HG03039 (cell line): ENCODE measurements around the gene CHRFAM7A.
"Not testable (repeated sequence)": the region's sequence is repeated elsewhere in the genome, so short reads cannot be mapped to it uniquely, and the experiment has no call there.

Source experiments
- ATAC-seq: cut with Tn5 transposase; IDR thresholded peaks from one replicate; pipeline ENCODE4 v1.9.1; 2021; ENCODE audit warnings: mild to moderate bottlenecking, moderate library complexity; ENCODE audit not compliant: unreplicated experiment

CHRFAM7A gene

GRCh38 chr15:30392766-30393663 is at the start of gene CHRFAM7A:
Gene CHRFAM7A (minus strand): TSS chr15:30393540. CDS start chr15:30383351, 10,189 bp downstream.
- ATAC-seq: not testable (repeated sequence)

GRCh38 chr15:30438348-30438747 is 45.0 kb upstream of the CHRFAM7A start:
- not testable (repeated sequence) for ATAC-seq

- ATAC-seq: not testable (repeated sequence)
Observed at GRCh38 chr15:30435878-30436277, 42.5 kb upstream of the CHRFAM7A start.

- ATAC-seq: not testable (repeated sequence)
Observed at GRCh38 chr15:30420723-30421122, 27.4 kb upstream of the CHRFAM7A start.

GRCh38 chr15:30414160-30414559 is 20.8 kb upstream of the CHRFAM7A start, which contains the start of gene GOLGA8R:
Gene GOLGA8R (minus strand): TSS chr15:30414260. CDS start chr15:30414162, 98 bp downstream.
- ATAC-seq: not testable (repeated sequence)

- ATAC-seq: not testable (repeated sequence)
Observed at GRCh38 chr15:30407636-30408035, 14.3 kb upstream of the CHRFAM7A start.

GRCh38 chr15:30398988-30399387 is 5.6 kb upstream of the CHRFAM7A start:
- ATAC-seq: not testable (repeated sequence)

GRCh38 chr15:30393664-30393991 is 288 bp upstream of the CHRFAM7A start:
- not testable (repeated sequence) for ATAC-seq

GRCh38 chr15:30386318-30386887 is 6.9 kb downstream of the CHRFAM7A start:
- not testable (repeated sequence) for ATAC-seq

GRCh38 chr15:30377082-30377413 is 16.3 kb downstream of the CHRFAM7A start:
- ATAC-seq: not testable (repeated sequence)

- not testable (repeated sequence) for ATAC-seq
Observed at GRCh38 chr15:30376375-30377081, 16.8 kb downstream of the CHRFAM7A start.

GRCh38 chr15:30375872-30376271 is 17.5 kb downstream of the CHRFAM7A start:
- ATAC-seq: not testable (repeated sequence)

GRCh38 chr15:30374862-30375261 is 18.5 kb downstream of the CHRFAM7A start:
- not testable (repeated sequence) for ATAC-seq

- not testable (repeated sequence) for ATAC-seq
Observed at GRCh38 chr15:30368271-30368670, 25.1 kb downstream of the CHRFAM7A start.

- not testable (repeated sequence) for ATAC-seq
Observed at GRCh38 chr15:30367246-30367645, 26.1 kb downstream of the CHRFAM7A start.

GRCh38 chr15:30361404-30361803 is 31.9 kb downstream of the CHRFAM7A start:
- ATAC-seq: not testable (repeated sequence)

GRCh38 chr15:30360990-30361389 is 32.4 kb downstream of the CHRFAM7A start:
- ATAC-seq: not testable (repeated sequence)

GRCh38 chr15:30355043-30355442 is 38.3 kb downstream of the CHRFAM7A start:
- not testable (repeated sequence) for ATAC-seq

GRCh38 chr15:30349803-30350202 is 43.5 kb downstream of the CHRFAM7A start:
- not testable (repeated sequence) for ATAC-seq

- ATAC-seq: not testable (repeated sequence)
Observed at GRCh38 chr15:30336584-30336983, 56.8 kb downstream of the CHRFAM7A start.

GRCh38 chr15:30334152-30334551 is 59.2 kb downstream of the CHRFAM7A start:
- not testable (repeated sequence) for ATAC-seq
